Measurements from ENCODE around the gene PTPN12.
"Not testable (repeated sequence)": the region's sequence is repeated elsewhere in the genome, so short reads cannot be mapped to it uniquely, and the experiment has no call there.

Gene PTPN12

DNA sequence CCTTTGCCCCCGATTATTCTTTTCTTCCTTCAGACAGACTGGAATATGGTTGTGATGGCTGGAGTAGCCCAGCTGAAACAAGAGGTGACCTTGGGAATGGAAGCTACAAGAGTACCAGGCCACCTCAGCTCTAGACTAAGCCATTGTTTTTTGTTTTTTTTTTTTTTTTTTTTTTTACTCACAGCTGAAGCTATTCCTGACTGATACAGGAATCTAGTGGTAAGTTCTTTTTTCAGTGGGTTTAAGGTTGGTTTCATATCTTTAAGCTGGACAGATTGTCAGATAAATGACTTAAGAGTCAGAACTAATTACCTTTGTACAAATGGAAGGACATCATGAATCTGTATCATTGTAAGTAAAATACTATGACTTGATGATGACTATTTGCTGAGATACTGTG, 30.2 kb upstream of the PTPN12 start:
- no peak overlapping the region for H3K4me3 ChIP-seq (ENCODE audit: low read depth, low read length)
- TF ChIP-seq, protein P1, sequence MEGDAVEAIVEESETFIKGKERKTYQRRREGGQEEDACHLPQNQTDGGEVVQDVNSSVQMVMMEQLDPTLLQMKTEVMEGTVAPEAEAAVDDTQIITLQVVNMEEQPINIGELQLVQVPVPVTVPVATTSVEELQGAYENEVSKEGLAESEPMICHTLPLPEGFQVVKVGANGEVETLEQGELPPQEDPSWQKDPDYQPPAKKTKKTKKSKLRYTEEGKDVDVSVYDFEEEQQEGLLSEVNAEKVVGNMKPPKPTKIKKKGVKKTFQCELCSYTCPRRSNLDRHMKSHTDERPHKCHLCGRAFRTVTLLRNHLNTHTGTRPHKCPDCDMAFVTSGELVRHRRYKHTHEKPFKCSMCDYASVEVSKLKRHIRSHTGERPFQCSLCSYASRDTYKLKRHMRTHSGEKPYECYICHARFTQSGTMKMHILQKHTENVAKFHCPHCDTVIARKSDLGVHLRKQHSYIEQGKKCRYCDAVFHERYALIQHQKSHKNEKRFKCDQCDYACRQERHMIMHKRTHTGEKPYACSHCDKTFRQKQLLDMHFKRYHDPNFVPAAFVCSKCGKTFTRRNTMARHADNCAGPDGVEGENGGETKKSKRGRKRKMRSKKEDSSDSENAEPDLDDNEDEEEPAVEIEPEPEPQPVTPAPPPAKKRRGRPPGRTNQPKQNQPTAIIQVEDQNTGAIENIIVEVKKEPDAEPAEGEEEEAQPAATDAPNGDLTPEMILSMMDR (IDR thresholded peaks at IDR 0.05; ENCODE audit: low read depth, low read length) = no peak
- TF ChIP-seq, protein P2, sequence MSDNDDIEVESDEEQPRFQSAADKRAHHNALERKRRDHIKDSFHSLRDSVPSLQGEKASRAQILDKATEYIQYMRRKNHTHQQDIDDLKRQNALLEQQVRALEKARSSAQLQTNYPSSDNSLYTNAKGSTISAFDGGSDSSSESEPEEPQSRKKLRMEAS (IDR thresholded peaks at IDR 0.05; ENCODE audit: low read depth, low read length) = no peak
- TF ChIP-seq POLR2A (IDR thresholded peaks at IDR 0.05; ENCODE audit: extremely low read depth, insufficient read length) (no peak), MYC (IDR thresholded peaks at IDR 0.05; ENCODE audit: low read depth, low read length) (no peak)
- DNase-seq (ENCODE audit: low read depth) = no peak

GRCh38 chr7:77513002-77513670, 24.0 kb upstream of the PTPN12 start:
- not testable (repeated sequence) for DNase-seq (ENCODE audit: low read depth); H3K4me3 ChIP-seq (ENCODE audit: low read depth, low read length)

- TF ChIP-seq POLR2A (IDR thresholded peaks at IDR 0.05; ENCODE audit: extremely low read depth, insufficient read length) (no peak), MYC (IDR thresholded peaks at IDR 0.05; ENCODE audit: low read depth, low read length) (no peak)
- TF ChIP-seq, protein P2 (IDR thresholded peaks at IDR 0.05; ENCODE audit: low read depth, low read length) = no peak
- TF ChIP-seq, protein P1 (IDR thresholded peaks at IDR 0.05; ENCODE audit: low read depth, low read length) = no peak
- DNase-seq (ENCODE audit: low read depth) = no peak
- no peak overlapping the region for H3K4me3 ChIP-seq (ENCODE audit: low read depth, low read length)
These were observed 21.0 kb upstream of the PTPN12 start for GRCh38 chr7:77516085-77516484.

DNA sequence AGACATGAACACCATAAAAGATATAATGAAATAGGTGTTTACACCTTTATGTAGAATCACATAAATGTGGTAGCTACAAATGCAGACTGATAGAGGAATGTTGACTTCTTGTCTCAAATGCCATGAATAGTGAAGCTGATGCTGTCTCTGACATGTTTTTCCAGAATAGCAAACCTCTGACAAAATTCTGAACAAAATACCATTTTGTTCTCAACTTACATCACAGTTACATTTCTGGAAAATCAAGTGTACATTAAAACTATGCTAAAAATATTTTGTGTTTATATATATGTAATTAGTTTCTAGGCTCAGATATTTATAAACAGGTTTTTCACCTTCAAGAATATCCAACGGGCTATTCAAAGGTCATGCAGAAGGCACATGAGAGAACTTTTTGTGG, 16.8 kb upstream of the PTPN12 start:
- no peak for DNase-seq (ENCODE audit: low read depth)
- TF ChIP-seq MYC (IDR thresholded peaks at IDR 0.05; ENCODE audit: low read depth, low read length) = no peak
- TF ChIP-seq, protein P2 (IDR thresholded peaks at IDR 0.05; ENCODE audit: low read depth, low read length) = no peak
- TF ChIP-seq, protein P1 (IDR thresholded peaks at IDR 0.05; ENCODE audit: low read depth, low read length) = no peak
- no peak for TF ChIP-seq POLR2A (IDR thresholded peaks at IDR 0.05; ENCODE audit: extremely low read depth, insufficient read length)
- H3K4me3 ChIP-seq (ENCODE audit: low read depth, low read length) = no peak overlapping the region

- not testable (repeated sequence) for DNase-seq (ENCODE audit: low read depth); H3K4me3 ChIP-seq (ENCODE audit: low read depth, low read length)
These were observed 15.6 kb upstream of the PTPN12 start for GRCh38 chr7:77521537-77521936.

- DNase-seq (ENCODE audit: low read depth) = peak; percentile 32
- TF ChIP-seq MYC (IDR thresholded peaks at IDR 0.05; ENCODE audit: low read depth, low read length) (no peak), POLR2A (IDR thresholded peaks at IDR 0.05; ENCODE audit: extremely low read depth, insufficient read length) (no peak)
- TF ChIP-seq, protein P2 (IDR thresholded peaks at IDR 0.05; ENCODE audit: low read depth, low read length) = no peak
- TF ChIP-seq, protein P1 (IDR thresholded peaks at IDR 0.05; ENCODE audit: low read depth, low read length) = no peak
- no peak overlapping the region for H3K4me3 ChIP-seq (ENCODE audit: low read depth, low read length)
These were observed 12.4 kb upstream of the PTPN12 start for GRCh38 chr7:77524731-77525130.

DNA sequence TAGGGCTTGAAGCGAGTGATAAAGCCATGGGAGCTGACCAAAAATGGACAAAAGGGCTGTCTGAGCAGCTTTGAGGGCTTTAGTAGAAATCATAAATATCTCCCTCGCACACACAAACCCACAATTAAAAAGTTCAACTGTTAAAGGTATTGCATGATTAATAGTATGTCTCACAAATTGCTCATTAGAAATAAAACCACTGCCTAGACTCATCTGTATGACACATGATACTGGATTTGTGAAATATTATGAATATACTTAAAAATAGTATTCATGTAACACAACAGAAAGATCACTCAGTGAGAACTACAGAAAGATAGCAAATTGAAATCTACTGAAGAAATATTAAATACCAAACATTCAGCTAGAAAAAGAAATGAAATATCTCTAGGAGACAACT, 11.9 kb upstream of the PTPN12 start:
- no peak overlapping the region for H3K4me3 ChIP-seq (ENCODE audit: low read depth, low read length)
- TF ChIP-seq, protein P2 (IDR thresholded peaks at IDR 0.05; ENCODE audit: low read depth, low read length) = no peak
- TF ChIP-seq, protein P1 (IDR thresholded peaks at IDR 0.05; ENCODE audit: low read depth, low read length) = no peak
- TF ChIP-seq MYC (IDR thresholded peaks at IDR 0.05; ENCODE audit: low read depth, low read length) = no peak
- TF ChIP-seq POLR2A (IDR thresholded peaks at IDR 0.05; ENCODE audit: extremely low read depth, insufficient read length) = no peak
- no peak for DNase-seq (ENCODE audit: low read depth)

All from NB4 (cell line).